Non-pigmented ciliary epithelial cell (primary cell): Measurements from ENCODE around the gene CATSPERZ.

ENCODE experiments used
- DNase-seq: peaks from one replicate; pipeline ENCODE4 v3.0.0-alpha.2; 2010; ENCODE audit warnings: low read depth

Gene CATSPERZ

GRCh38 chr11:64342869-64343745 is 42.9 kb downstream of the CATSPERZ start:
- DNase-seq = no peak

- DNase-seq = no peak
These were observed 43.8 kb downstream of the CATSPERZ start for GRCh38 chr11:64343767-64344559.

GRCh38 chr11:64344787-64345186 is 44.6 kb downstream of the CATSPERZ start:
- no peak for DNase-seq

GRCh38 chr11:64347193-64347867 is 47.2 kb downstream of the CATSPERZ start:
- no peak for DNase-seq

GRCh38 chr11:64348383-64349024 is 48.3 kb downstream of the CATSPERZ start:
- DNase-seq = no peak

GRCh38 chr11:64349025-64349387 is 48.8 kb downstream of the CATSPERZ start:
- DNase-seq = no peak

GRCh38 chr11:64349404-64349803 is 49.2 kb downstream of the CATSPERZ start:
- DNase-seq = no peak

GRCh38 chr11:64351136-64351631 is 51.0 kb downstream of the CATSPERZ start:
- no peak for DNase-seq

GRCh38 chr11:64352099-64352994 is 52.2 kb downstream of the CATSPERZ start:
- DNase-seq = no peak

GRCh38 chr11:64352995-64353714 is 53.0 kb downstream of the CATSPERZ start:
- DNase-seq = no peak

GRCh38 chr11:64353715-64354506 is 53.8 kb downstream of the CATSPERZ start:
- DNase-seq = no peak
